HG02870 (cell line): ENCODE results near the gene GINS2.

Experiments
- ATAC-seq: cut with Tn5 transposase; IDR thresholded peaks from one replicate; pipeline ENCODE4 v1.9.1; 2021; ENCODE audit warnings: mild to moderate bottlenecking, moderate library complexity; ENCODE audit not compliant: unreplicated experiment

Gene GINS2

GRCh38 chr16:85629853-85630252 lies 58.9 kb downstream of the GINS2 start:
- no peak for ATAC-seq

GRCh38 chr16:85629326-85629725 lies 59.4 kb downstream of the GINS2 start:
- no peak for ATAC-seq

GRCh38 chr16:85628645-85629044 lies 60.1 kb downstream of the GINS2 start:
- ATAC-seq, result no peak

- no peak for ATAC-seq
Measured at GRCh38 chr16:85628265-85628556, 60.5 kb downstream of the GINS2 start.

GRCh38 chr16:85627526-85628264 lies 61.1 kb downstream of the GINS2 start:
- no peak for ATAC-seq

GRCh38 chr16:85627089-85627488 lies 61.7 kb downstream of the GINS2 start:
- ATAC-seq, result no peak
